Activated CD8-positive, alpha-beta memory T cell treated with anti-CD3 and anti-CD28 coated beads, Interleukin-2, amount 10 ng/mL, durations not matched to agents 7 days and 5 days (primary cell): ENCODE measurements around the gene COL26A1. TPM values are rescaled to one million over a fixed set of nuclear protein-coding genes. Genes with fewer than 3 reads are reported as not detected.

ENCODE experiments used
- ATAC-seq: fragments of 150-1000 bp; cut with Tn5 transposase; one replicate; pipeline ENCODE4 v1.10.0; 2021; ENCODE audit warnings: moderate library complexity
- CTCF ChIA-PET: fragments of 350-600 bp; sonication (Branson Sonifier 250); formaldehyde crosslinking; loops from one replicate; lab custom pipeline; 2021; ENCODE audit warnings: antibody characterized with exemption; lab: Charles Lee
- DNase-seq: peaks from one replicate; pipeline ENCODE4 v3.0.0-alpha.2; 2020
- H3K27ac Mint-ChIP-seq: one replicate; pipeline ENCODE4 v1.8.0; 2021; ENCODE audit warnings: mild to moderate bottlenecking, mixed read lengths
- H3K27me3 Mint-ChIP-seq: one replicate; pipeline ENCODE4 v1.8.0; 2021; ENCODE audit warnings: mixed read lengths
- H3K36me3 Mint-ChIP-seq: one replicate; pipeline ENCODE4 v1.8.0; 2021; ENCODE audit warnings: mild to moderate bottlenecking, mixed read lengths
- H3K4me1 Mint-ChIP-seq: one replicate; pipeline ENCODE4 v1.8.0; 2021; ENCODE audit warnings: mixed read lengths
- H3K4me3 Mint-ChIP-seq: one replicate; pipeline ENCODE4 v1.8.0; 2021; ENCODE audit warnings: mild to moderate bottlenecking, moderate library complexity, mixed read lengths
- H3K9me3 Mint-ChIP-seq: one replicate; pipeline ENCODE4 v1.8.0; 2022; ENCODE audit warnings: low read depth, mixed read lengths
- total RNA-seq, 2 experiments: library from RNA; stranded (reverse); gene quantifications; one replicate each; pipeline ENCODE4 v1.2.3, GENCODE V29; 2021

Gene COL26A1
- total RNA-seq, 2 experiments from 2014 or later: not detected

DNA sequence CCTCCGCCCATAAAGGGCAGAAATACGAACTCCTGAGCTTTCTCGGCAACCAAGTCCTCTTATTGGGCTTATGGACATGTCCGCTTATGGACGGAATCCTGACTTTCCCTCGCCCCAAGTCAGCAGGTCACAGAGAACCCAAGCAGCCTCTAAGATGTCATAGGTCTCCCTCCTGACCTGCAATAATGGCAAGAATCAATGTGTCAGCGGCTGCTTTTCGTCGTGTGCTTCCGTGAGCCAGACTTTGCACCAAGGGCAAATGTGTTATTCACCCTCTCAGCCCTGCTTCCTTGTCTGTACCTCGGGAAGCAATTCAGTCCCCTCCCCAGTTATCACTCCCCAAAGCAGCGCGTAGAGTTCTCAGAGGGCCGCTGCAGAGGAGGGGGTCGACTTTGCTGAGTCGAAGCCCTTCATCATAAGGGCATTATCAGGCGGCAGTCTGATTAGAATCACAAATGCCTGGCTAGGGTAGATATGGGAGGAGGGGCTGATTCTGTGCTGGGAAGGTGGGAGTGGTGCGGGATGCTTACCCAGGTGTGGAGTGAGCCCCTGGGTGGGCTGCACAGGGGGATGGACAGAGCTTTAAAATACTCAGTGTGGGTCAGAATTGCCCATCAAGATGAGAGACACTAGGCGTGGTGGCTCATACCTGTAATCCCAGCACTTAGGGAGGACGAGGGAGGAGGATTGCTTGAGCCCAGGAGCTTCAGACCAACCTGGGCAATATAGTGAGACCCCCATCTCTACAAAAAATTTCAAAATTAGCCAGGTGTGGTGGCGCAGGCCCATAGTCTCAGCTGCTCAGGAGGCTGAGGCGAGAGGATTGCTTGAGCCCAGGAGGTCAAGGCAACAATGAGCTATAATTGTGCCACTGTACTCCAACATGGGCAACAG is 36.0 kb downstream of the COL26A1 start:
- no peak overlapping the region for H3K4me3 Mint-ChIP-seq
- ATAC-seq: no peak
- H3K4me1 Mint-ChIP-seq: no peaks in the 10 kb centered on the region
- H3K36me3 Mint-ChIP-seq: no peaks in the 10 kb centered on the region
- no peak for DNase-seq
- no peaks in the 10 kb centered on the region for H3K9me3 Mint-ChIP-seq
- H3K27me3 Mint-ChIP-seq: peaks cover 16% of the 10 kb centered on the region
- no peak overlapping the region for H3K27ac Mint-ChIP-seq
- CTCF ChIA-PET: interaction anchor here (1.1 to 1.7 kb wide), 2 partner anchors 12 kb away, joined by 3 to 8 read pairs; no protein-coding TSS in a partner anchor

DNA sequence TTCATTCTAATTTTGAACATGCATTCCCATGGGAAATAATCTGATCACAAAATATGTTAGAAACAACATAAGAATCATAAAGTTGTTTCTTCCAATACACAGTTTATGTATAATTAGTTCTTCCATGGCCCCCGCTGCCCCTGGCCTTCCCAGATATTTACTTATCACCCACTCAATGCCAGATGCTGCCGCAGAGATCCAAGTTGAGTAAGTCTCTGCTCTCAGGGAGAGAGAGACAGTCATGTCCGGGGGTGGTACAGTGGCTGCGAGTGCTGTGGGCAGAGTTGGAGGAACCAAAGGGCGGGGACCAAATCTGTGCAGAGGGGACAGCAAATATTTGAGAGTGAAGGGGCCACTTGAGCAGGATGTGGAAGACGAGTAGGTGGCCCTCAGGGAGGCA is 37.1 kb downstream of the COL26A1 start:
- Mint-ChIP-seq H3K27me3 (peaks cover 16% of the 10 kb centered on the region), H3K4me1 (no peaks in the 10 kb centered on the region), H3K36me3 (no peaks in the 10 kb centered on the region)

DNA sequence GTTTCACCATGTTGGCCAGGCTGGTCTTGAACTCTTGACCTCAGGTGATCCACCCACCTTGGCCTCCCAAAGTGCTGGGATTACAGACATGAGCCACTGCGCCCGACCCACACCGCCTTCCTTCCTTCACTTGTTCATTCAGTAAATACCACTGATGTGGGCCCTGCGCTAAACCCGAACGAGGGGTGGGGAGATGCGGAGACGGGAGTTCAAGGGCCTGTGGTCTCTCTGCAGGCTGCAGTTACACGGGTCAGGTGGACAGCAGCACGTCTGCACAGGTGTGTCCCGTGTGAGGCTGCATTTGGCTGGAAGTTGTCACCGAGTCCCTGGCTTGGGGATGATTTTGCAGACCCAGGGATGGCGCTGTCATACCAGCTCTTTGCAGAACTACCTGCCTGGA is 38.1 kb downstream of the COL26A1 start:
- Mint-ChIP-seq H3K36me3 (no peaks in the 10 kb centered on the region), H3K4me3 (no peak overlapping the region), H3K27me3 (peaks cover 16% of the 10 kb centered on the region), H3K4me1 (no peaks in the 10 kb centered on the region), H3K27ac (no peak overlapping the region), H3K9me3 (no peaks in the 10 kb centered on the region)
- no peak for ATAC-seq
- no peak for DNase-seq
- CTCF ChIA-PET: interaction anchor here (0.6 kb wide), 1 partner anchor 257 kb away, joined by 3 read pairs; no protein-coding TSS in a partner anchor

More for the DNA sequence above, 37.1 kb downstream of the COL26A1 start:
- Mint-ChIP-seq H3K4me3 (no peak overlapping the region), H3K27ac (no peak overlapping the region), H3K9me3 (no peaks in the 10 kb centered on the region)
- CTCF ChIA-PET: interaction anchor here (1.1 kb wide), 1 partner anchor 11 kb away, joined by 3 read pairs; no protein-coding TSS in a partner anchor
- ATAC-seq (no peak), DNase-seq (no peak)

DNA sequence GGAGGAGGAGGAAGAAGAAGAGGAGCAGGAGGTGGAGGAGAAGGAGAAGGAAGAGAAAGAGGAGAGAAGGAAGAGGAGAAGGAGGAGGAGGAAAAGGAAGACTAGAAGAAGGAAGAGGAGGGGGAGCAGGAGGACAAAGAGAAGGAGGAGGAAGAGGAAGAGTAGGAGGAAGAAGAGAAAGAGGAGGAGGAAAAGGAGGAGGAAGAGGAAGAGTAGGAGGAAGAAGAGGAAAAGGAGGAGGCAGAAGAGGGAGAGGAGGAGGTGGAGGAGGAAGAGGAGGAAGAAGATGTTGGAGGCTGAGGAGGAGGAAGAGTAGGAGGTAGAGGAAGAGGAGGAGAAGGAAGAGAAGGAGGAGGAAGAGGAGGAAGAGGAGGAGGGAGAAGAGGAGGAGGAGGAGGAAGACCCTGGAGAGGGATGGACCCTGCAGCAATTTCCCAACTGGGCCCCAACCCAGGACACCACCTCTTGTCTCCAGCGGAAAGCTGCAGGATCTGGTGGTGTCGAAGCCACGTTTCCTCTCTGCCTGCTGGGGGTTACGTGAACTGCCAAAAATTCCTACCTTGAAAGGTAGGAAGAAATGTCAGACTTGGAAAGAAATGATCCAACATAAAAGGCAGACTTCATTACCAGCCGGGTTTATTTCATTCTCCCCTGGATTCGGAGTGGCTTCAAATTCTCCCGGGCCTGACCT is 38.9 kb downstream of the COL26A1 start:
- Mint-ChIP-seq H3K27me3 (peaks cover 16% of the 10 kb centered on the region), H3K4me1 (no peaks in the 10 kb centered on the region), H3K36me3 (no peaks in the 10 kb centered on the region), H3K4me3 (no peak overlapping the region), H3K27ac (no peak overlapping the region), H3K9me3 (no peaks in the 10 kb centered on the region)
- CTCF ChIA-PET: interaction anchor here (1.6 kb wide), 1 partner anchor 37 kb away, joined by 4 read pairs; no protein-coding TSS in a partner anchor
- ATAC-seq (no peak), DNase-seq (no peak)

DNA sequence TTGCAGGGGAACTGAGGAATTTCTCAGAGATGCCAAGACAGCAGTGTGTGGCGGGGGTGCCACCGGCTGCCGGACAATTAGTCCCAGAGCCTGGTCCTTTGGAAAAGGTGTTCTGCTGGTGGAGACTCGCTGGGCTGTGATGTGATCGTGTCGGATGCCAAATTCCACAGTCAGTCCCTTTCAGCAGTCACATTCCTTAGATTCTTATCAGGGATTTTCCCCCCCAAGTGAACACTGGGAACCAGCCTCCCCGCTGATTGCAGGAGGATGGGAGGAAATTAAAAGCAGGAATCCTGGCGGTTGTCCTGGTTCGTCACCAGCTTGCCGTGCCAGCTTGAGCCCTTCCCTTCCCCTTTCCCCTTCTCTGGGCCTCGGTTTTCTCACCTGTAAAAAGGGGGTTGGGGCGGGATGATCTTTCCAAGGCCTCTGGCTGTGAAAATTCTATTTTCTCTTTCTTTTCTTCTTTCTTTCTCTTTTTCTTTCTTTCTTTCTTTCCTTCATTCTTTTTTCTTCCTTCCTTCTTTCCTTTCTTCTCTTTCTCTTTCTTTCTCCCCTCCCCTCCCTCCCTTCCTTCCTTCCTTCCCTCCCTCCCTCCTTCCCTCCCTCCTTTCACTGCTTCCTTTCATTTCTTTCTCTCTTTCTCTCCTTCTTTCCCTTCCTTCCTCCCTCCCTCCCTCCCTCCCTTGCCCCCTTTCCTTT is 39.6 kb downstream of the COL26A1 start:
- Mint-ChIP-seq H3K36me3 (no peaks in the 10 kb centered on the region), H3K9me3 (no peaks in the 10 kb centered on the region), H3K27me3 (peaks cover 17% of the 10 kb centered on the region), H3K4me1 (no peaks in the 10 kb centered on the region), H3K4me3 (no peak overlapping the region), H3K27ac (no peak overlapping the region)
- CTCF ChIA-PET: interaction anchor here (1.6 kb wide), 1 partner anchor 38 kb away, joined by 4 read pairs; no protein-coding TSS in a partner anchor
- DNase-seq (no peak), ATAC-seq (no peak)

DNA sequence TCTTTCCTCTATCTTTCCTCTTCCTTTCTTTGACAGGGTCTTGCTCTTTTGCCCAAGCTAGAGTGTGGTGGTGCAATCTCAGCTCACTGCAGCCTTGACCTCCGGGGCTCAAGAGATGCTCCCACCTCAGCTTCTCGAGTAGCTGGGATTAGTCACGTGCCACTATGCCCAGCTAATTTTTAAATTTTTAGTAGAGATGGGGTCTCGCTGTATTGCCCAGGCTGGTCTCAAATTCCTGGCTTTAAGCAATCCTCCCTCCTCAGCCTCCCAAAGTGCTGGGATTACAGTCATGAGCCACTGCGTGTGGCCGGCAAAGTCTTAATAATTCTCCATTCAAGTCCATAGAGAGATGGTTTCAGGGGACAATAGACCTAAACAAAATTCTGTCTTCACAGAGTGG is 40.2 kb downstream of the COL26A1 start:
- Mint-ChIP-seq H3K4me1 (no peaks in the 10 kb centered on the region), H3K9me3 (no peaks in the 10 kb centered on the region), H3K27me3 (peaks cover 19% of the 10 kb centered on the region), H3K36me3 (no peaks in the 10 kb centered on the region), H3K27ac (no peak overlapping the region), H3K4me3 (no peak overlapping the region)
- no peak for DNase-seq
- CTCF ChIA-PET: interaction anchor here (1.6 kb wide), 1 partner anchor 38 kb away, joined by 4 read pairs; no protein-coding TSS in a partner anchor
- ATAC-seq: no peak

DNA sequence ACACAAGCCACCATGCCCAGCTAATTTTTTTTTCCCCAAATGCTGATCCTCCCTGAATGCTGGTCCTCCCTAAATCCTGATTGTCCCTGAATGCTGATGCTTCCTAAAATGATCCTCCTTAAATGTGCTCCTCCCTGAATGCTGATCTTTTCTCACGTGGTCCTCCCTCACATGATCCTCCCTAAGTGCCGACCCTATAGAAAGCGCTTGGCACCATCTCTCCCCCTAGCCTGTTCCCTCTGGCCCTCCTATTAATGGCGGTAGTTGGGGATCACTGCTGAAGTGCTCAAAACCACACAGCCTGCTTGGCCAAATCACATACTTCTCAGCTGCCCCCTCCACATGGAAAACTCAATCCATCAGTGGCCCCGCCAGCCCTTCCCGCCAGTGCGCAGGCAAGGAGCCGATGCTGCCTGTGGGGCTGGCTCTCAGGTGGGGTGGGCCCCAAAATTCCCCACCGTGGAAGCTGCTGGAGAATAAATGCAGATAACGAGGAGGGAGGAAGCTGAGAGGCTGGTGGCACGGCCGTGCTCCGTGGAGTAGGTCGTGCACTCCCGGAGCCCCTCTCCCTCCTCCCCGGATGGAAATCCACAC is 42.9 kb downstream of the COL26A1 start:
- no peak overlapping the region for H3K4me3 Mint-ChIP-seq
- H3K4me1 Mint-ChIP-seq: no peaks in the 10 kb centered on the region
- CTCF ChIA-PET: interaction anchor here (0.9 kb wide), 1 partner anchor 41 kb away, joined by 7 read pairs; no protein-coding TSS in a partner anchor
- DNase-seq (no peak), ATAC-seq (no peak)
- peaks cover 5% of the 10 kb centered on the region for H3K9me3 Mint-ChIP-seq
- no peak overlapping the region for H3K27ac Mint-ChIP-seq
- peaks cover 6% of the 10 kb centered on the region for H3K27me3 Mint-ChIP-seq
- peaks cover 3% of the 10 kb centered on the region for H3K36me3 Mint-ChIP-seq

DNA sequence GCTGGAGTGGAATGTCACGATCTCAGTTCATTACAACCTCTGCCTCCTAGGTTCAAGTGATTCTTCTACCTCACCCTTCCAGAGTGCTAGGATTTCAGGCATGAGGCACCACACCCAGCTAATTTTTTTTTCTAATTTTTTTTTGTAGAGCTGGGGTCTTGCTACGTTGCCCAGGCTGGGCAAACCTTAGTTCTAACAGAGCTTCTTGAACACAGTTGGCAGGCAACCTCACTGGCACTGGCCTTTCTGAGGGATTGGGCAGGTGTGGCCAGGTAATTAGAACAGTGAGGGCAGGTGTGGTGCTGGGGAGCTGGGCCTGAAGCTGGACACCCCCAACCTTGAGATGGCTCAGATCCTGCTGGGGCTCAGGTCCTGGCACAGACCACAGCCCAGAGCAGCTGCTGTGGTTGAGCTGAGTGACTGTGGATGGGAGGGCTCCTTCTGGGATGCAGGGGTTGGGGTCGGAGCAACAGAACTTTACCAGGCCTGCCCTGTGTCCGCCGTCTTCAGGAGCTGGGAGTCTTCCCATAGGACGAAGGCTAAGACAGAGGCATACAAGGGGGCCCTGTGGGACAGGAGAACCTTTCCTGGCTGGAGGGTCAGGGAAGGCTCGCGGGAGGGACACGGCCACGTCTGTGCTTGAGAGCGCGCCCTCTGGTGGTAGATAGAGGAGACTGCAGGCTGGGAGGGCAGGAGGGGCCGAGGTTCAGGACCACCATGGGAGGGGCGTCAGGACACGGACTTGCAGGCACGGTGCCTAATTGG is 48.2 kb downstream of the COL26A1 start:
- H3K4me1 Mint-ChIP-seq: peaks cover 11% of the 10 kb centered on the region
- ATAC-seq (peak; percentile 60), DNase-seq (peak; percentile 47)
- CTCF ChIA-PET: interaction anchor here (0.6 to 2.4 kb wide), 21 partner anchors 10 to 510 kb away, joined by 3 to 23 read pairs (median 4); partner anchors contain the start of gene COL26A1
- no peak overlapping the region for H3K4me3 Mint-ChIP-seq
- no peak overlapping the region for H3K27ac Mint-ChIP-seq
- peaks cover 3% of the 10 kb centered on the region for H3K36me3 Mint-ChIP-seq
- H3K27me3 Mint-ChIP-seq: peaks cover 6% of the 10 kb centered on the region
- peaks cover 5% of the 10 kb centered on the region for H3K9me3 Mint-ChIP-seq

DNA sequence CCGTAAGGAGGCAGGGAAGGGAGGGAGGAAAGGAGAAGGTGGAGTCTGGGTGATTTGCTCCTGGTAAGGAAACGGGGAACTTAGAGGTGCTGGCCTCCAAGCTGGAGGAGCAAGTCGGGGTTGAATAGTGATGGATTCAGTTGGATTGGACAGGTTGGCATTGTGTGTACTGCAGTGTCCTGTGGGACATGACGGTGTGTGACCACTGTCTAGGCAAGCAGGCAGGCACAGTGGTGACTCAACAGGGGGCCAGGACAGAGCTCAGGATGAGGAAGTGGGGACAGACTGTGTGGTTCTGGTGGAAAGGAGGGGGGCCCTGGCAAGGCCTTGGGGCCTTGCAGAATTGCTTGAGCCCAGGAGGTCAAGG is 48.8 kb downstream of the COL26A1 start:
- no peak overlapping the region for H3K27ac Mint-ChIP-seq
- H3K9me3 Mint-ChIP-seq: peaks cover 5% of the 10 kb centered on the region
- H3K27me3 Mint-ChIP-seq: peaks cover 9% of the 10 kb centered on the region
- DNase-seq (peak; percentile 44), ATAC-seq (peak; percentile 64)
- H3K4me3 Mint-ChIP-seq: no peak overlapping the region
- H3K4me1 Mint-ChIP-seq: peaks cover 11% of the 10 kb centered on the region
- H3K36me3 Mint-ChIP-seq: peaks cover 3% of the 10 kb centered on the region
- CTCF ChIA-PET: interaction anchor here (0.6 to 2.4 kb wide), 26 partner anchors 10 to 509 kb away, joined by 3 to 23 read pairs (median 4); partner anchors contain the start of gene COL26A1

DNA sequence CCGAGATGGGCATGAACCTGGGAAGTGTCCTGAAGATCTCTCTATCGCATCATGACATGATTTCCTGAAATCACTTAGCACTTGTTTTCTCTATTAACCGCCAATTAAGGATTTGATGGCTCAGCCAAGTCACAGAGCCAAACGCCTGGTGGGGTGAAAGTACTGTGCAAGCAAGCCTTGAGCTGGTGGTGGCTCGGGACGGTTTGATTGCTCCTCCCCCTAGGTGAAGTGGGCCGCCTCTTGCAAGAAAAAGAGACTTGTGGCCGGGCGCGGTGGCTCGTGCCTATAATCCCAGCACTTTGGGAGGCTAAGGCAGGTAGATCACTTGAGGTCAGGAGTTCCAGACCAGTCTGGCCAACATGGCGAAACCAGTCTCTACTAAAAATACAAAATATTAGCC is 50.3 kb downstream of the COL26A1 start:
- peaks cover 6% of the 10 kb centered on the region for H3K27me3 Mint-ChIP-seq
- H3K4me3 Mint-ChIP-seq: no peak overlapping the region
- peaks cover 11% of the 10 kb centered on the region for H3K4me1 Mint-ChIP-seq
- peaks cover 5% of the 10 kb centered on the region for H3K9me3 Mint-ChIP-seq
- no peak overlapping the region for H3K27ac Mint-ChIP-seq
- H3K36me3 Mint-ChIP-seq: peaks cover 3% of the 10 kb centered on the region
- DNase-seq: no peak
- CTCF ChIA-PET: interaction anchor here (0.6 to 2.4 kb wide), 4 partner anchors 18 to 133 kb away, joined by 3 to 10 read pairs (median 4); no protein-coding TSS in a partner anchor
- no peak for ATAC-seq

DNA sequence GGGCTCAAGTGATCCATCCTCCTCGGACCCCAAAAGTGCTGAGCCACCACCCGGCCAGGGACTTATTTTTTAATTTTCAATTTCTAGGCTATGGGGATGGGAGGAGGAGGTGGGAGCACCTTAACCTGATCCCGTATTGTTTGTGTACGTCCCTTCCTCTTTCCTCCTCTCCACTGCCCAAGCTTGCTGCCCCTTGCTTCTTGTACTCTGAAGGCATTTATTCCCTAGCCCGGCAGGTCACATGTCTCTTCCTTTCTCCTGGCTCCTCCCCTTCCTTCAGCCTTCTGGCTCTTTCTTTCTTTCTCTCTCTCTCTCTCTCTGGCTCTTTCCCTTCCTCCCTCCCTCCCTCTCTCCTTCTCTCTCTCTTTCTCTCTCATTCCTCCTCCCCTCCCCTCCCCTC is 56.0 kb downstream of the COL26A1 start:
- Mint-ChIP-seq H3K27ac (no peak overlapping the region), H3K9me3 (no peaks in the 10 kb centered on the region), H3K4me1 (no peaks in the 10 kb centered on the region), H3K36me3 (no peaks in the 10 kb centered on the region), H3K27me3 (peaks cover 6% of the 10 kb centered on the region), H3K4me3 (no peak overlapping the region)
- no peak for ATAC-seq
- CTCF ChIA-PET: no interaction called here
- DNase-seq: no peak

DNA sequence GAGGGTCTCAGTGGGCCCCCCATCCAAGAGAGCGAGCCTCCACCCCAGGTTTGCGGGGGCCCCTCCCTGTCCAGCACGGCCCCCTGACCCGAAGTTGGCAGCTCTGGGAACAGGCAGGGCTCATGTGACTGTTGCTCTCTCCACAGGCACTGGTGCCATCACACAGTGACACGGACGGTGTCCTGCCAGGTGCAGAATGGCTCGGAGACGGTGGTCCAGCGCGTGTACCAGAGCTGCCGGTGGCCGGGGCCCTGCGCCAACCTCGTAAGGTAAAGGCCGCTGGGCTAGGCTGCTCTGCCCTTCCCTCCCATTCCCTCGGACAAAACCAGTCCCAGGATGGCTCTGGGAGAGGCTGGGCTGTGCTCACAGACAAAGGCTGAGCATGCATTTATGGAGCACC is 57.2 kb downstream of the COL26A1 start:
- Mint-ChIP-seq H3K27me3 (peaks cover 6% of the 10 kb centered on the region), H3K9me3 (no peaks in the 10 kb centered on the region), H3K27ac (no peak overlapping the region), H3K4me3 (no peak overlapping the region), H3K36me3 (no peaks in the 10 kb centered on the region), H3K4me1 (no peaks in the 10 kb centered on the region)
- CTCF ChIA-PET: no interaction called here
- no peak for DNase-seq
- no peak for ATAC-seq
